Lung microvascular endothelial cell (primary cell): ENCODE results near the gene AQP10. TPM values are rescaled to one million over a fixed set of nuclear protein-coding genes. Genes with fewer than 3 reads are reported as not detected.
"Not testable (repeated sequence)": the region's sequence is repeated elsewhere in the genome, so short reads cannot be mapped to it uniquely, and the experiment has no call there.

ENCODE experiments used
- DNase-seq, 2 donors: peaks; one replicate each; pipeline versions ENCODE4 v3.0.0 to v3.0.0-alpha.2; 2010; ENCODE audit warnings: low read depth in 2 of 2
- total RNA-seq: library from RNA; depleted of rRNA; stranded (reverse); fragments of >200 nt; gene quantifications from 2 replicates; pipeline ENCODE4 v1.2.1, GENCODE V29; 2014

Gene AQP10
- total RNA-seq, 1 donor from 2014 or later = under 0.01 TPM

- DNase-seq = no peak
Observed at GRCh38 chr1:154323493-154323892, 2.6 kb downstream of the AQP10 start.

GRCh38 chr1:154324241-154324640 lies 3.3 kb downstream of the AQP10 start:
- no peak for DNase-seq

GRCh38 chr1:154324669-154325582 lies 4.0 kb downstream of the AQP10 start, which contains the start of gene ATP8B2:
ATP8B2 (plus strand) TSS chr1:154325525; CDS start chr1:154328142, 2,617 bp downstream.
- peak; percentile 75 to 88 for DNase-seq

- peak; percentile 74 to 86 for DNase-seq
Observed at GRCh38 chr1:154325583-154326545, 5.0 kb downstream of the AQP10 start.

GRCh38 chr1:154326546-154327465 lies 5.9 kb downstream of the AQP10 start:
- peak in 1 of 2 donors; percentile 29 for DNase-seq

- DNase-seq = peak; percentile 58 to 60
Observed at GRCh38 chr1:154327466-154328317, 6.8 kb downstream of the AQP10 start.

- DNase-seq = peak; percentile 76 to 90
Observed at GRCh38 chr1:154328318-154329151, 7.6 kb downstream of the AQP10 start.

- no peak for DNase-seq
Observed at GRCh38 chr1:154329152-154329521, 8.2 kb downstream of the AQP10 start.

GRCh38 chr1:154329551-154330131 lies 8.7 kb downstream of the AQP10 start:
- no peak for DNase-seq

- DNase-seq = no peak
Observed at GRCh38 chr1:154330669-154331068, 9.8 kb downstream of the AQP10 start.

- no peak for DNase-seq
Observed at GRCh38 chr1:154334079-154335024, 13.5 kb downstream of the AQP10 start.

GRCh38 chr1:154335025-154335714 lies 14.3 kb downstream of the AQP10 start:
- peak; percentile 88 to 92 for DNase-seq

- no peak for DNase-seq
Observed at GRCh38 chr1:154337253-154337894, 16.5 kb downstream of the AQP10 start.

- DNase-seq = no peak
Observed at GRCh38 chr1:154338875-154339274, 18.0 kb downstream of the AQP10 start.

- not testable (repeated sequence) for DNase-seq
Observed at GRCh38 chr1:154341366-154341765, 20.5 kb downstream of the AQP10 start.

- no peak for DNase-seq
Observed at GRCh38 chr1:154342132-154342531, 21.2 kb downstream of the AQP10 start.
